ENCODE measurements around the gene TRPM4.
"Not testable (repeated sequence)": the region's sequence is repeated elsewhere in the genome, so short reads cannot be mapped to it uniquely, and the experiment has no call there.

Gene TRPM4

DNA sequence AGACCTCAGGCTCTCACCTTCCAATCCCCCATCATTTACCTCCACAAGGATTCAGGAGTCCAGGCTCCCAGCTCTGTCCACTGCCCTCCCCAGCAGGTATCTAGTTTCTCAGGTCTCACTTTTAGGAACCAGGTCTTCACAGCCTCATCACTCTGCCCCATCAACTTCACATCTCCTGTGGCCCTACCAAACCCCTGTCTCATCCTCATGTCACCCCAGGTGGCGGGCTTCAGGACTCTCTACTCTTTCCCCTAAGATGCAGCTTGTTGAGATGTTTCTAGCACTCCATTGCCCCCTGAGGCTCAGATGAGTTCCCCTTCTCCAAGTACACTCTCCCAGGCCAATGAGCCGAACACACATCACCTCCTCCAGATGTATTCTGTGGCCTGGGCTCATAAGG lies 36.7 kb upstream of the TRPM4 start:
- Histone ChIP-seq H3K27me3 (ENCODE audit: low read length) (no peaks in the 10 kb centered on the region), H3K9me3 (ENCODE audit: insufficient read depth, low read length) (no peaks in the 10 kb centered on the region), H3F3A (ENCODE audit: insufficient read depth) (0 out of 2 replicates have a peak, but pooled peaks cover 4% of the 10 kb centered on the region), H3K79me2 (ENCODE audit: insufficient read depth, low read length) (no peaks in the 10 kb centered on the region), H3K36me3 (ENCODE audit: low read length) (no peaks in the 10 kb centered on the region), H3K27ac (ENCODE audit: low read depth, low read length) (no peak overlapping the region), H3K9ac (ENCODE audit: low read length) (no peak overlapping the region), H3K9me2 (replicated peaks; ENCODE audit: insufficient read depth, low read length) (no peaks in the 10 kb centered on the region), H4K20me1 (ENCODE audit: low read depth, low read length) (no peaks in the 10 kb centered on the region), H3K4me2 (ENCODE audit: low read depth, low read length, poor library complexity, severe bottlenecking) (no peak overlapping the region), H2AFZ (ENCODE audit: low read depth, low read length, severe bottlenecking) (no peak overlapping the region), H3K4me3 (ENCODE audit: insufficient read depth, low read length, poor library complexity, severe bottlenecking) (no peak overlapping the region)
- TF ChIP-seq, protein P1, sequence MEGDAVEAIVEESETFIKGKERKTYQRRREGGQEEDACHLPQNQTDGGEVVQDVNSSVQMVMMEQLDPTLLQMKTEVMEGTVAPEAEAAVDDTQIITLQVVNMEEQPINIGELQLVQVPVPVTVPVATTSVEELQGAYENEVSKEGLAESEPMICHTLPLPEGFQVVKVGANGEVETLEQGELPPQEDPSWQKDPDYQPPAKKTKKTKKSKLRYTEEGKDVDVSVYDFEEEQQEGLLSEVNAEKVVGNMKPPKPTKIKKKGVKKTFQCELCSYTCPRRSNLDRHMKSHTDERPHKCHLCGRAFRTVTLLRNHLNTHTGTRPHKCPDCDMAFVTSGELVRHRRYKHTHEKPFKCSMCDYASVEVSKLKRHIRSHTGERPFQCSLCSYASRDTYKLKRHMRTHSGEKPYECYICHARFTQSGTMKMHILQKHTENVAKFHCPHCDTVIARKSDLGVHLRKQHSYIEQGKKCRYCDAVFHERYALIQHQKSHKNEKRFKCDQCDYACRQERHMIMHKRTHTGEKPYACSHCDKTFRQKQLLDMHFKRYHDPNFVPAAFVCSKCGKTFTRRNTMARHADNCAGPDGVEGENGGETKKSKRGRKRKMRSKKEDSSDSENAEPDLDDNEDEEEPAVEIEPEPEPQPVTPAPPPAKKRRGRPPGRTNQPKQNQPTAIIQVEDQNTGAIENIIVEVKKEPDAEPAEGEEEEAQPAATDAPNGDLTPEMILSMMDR (IDR thresholded peaks at IDR 0.05; ENCODE audit: insufficient read depth, low read length, poor library complexity, severe bottlenecking), result no peak
- TF ChIP-seq EZH2phosphoT487 (conservative IDR thresholded peaks at IDR 0.05; ENCODE audit: low read length), result no peak

- not testable (repeated sequence) for H3K79me2 ChIP-seq (ENCODE audit: insufficient read depth, low read length); H3K9ac ChIP-seq (ENCODE audit: low read length); H3K4me2 ChIP-seq (ENCODE audit: low read depth, low read length, poor library complexity, severe bottlenecking)
These were observed 35.8 kb upstream of the TRPM4 start for GRCh38 chr19:49121841-49122240.

GRCh38 chr19:49123285-49123684 lies 34.3 kb upstream of the TRPM4 start:
- H3K27ac ChIP-seq (ENCODE audit: low read depth, low read length); H3K9me2 ChIP-seq (replicated peaks; ENCODE audit: insufficient read depth, low read length); H3K79me2 ChIP-seq (ENCODE audit: insufficient read depth, low read length); H3K36me3 ChIP-seq (ENCODE audit: low read length); H3K9ac ChIP-seq (ENCODE audit: low read length); H3K27me3 ChIP-seq (ENCODE audit: low read length); H3K9me3 ChIP-seq (ENCODE audit: insufficient read depth, low read length); H3F3A ChIP-seq (ENCODE audit: insufficient read depth); H4K20me1 ChIP-seq (ENCODE audit: low read depth, low read length); H3K4me2 ChIP-seq (ENCODE audit: low read depth, low read length, poor library complexity, severe bottlenecking); H3K4me3 ChIP-seq (ENCODE audit: insufficient read depth, low read length, poor library complexity, severe bottlenecking); H2AFZ ChIP-seq (ENCODE audit: low read depth, low read length, severe bottlenecking): not testable (repeated sequence)

More at GRCh38 chr19:49121841-49122240, 35.8 kb upstream of the TRPM4 start:
- H3F3A ChIP-seq (ENCODE audit: insufficient read depth); H3K9me2 ChIP-seq (replicated peaks; ENCODE audit: insufficient read depth, low read length); H3K36me3 ChIP-seq (ENCODE audit: low read length); H2AFZ ChIP-seq (ENCODE audit: low read depth, low read length, severe bottlenecking); H3K4me3 ChIP-seq (ENCODE audit: insufficient read depth, low read length, poor library complexity, severe bottlenecking); H3K27ac ChIP-seq (ENCODE audit: low read depth, low read length); H3K9me3 ChIP-seq (ENCODE audit: insufficient read depth, low read length); H4K20me1 ChIP-seq (ENCODE audit: low read depth, low read length); H3K27me3 ChIP-seq (ENCODE audit: low read length): not testable (repeated sequence)

DNA sequence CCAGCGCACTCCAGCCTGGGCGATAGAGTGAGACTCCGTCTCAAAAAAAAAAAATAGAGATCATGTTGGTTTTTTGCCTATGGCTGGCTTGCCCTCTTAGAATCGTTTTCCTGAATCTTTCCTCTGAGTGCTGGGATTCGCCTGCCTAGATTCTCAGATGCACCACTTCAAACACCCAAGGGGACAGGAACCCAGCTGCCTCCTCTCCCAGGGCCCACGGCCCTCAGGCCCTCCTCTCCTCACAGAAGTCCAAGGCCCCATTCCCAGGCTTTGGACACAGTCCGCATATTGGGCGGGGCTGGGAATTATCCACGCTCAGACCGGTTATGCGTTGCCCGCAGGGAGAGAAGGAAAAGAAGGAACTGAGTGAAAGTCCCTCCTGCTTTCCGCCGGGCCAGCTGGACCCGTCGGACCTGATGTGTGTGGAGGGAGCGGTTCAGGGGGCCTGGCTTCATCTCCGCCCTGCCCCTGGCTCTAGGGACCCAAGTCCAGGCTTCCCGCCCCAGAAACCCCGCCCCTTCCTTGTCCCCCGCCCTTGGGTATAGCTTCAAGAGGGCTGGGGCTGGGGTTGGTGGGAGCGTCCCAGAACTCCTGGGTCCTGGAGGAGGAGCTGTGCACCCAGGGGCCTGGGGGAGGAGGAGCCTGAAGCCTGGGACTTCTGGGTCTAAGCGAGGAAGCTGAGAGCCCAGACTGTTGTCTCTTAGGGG lies 32.4 kb upstream of the TRPM4 start:
- H3K79me2 ChIP-seq (ENCODE audit: insufficient read depth, low read length), result no peaks in the 10 kb centered on the region
- H3K4me3 ChIP-seq (ENCODE audit: insufficient read depth, low read length, poor library complexity, severe bottlenecking), result no peak overlapping the region
- no peaks in the 10 kb centered on the region for H3F3A ChIP-seq (ENCODE audit: insufficient read depth)
- no peak overlapping the region for H2AFZ ChIP-seq (ENCODE audit: low read depth, low read length, severe bottlenecking)
- no peaks in the 10 kb centered on the region for H3K27me3 ChIP-seq (ENCODE audit: low read length)
- H3K4me2 ChIP-seq (ENCODE audit: low read depth, low read length, poor library complexity, severe bottlenecking), result no peak overlapping the region
- no peak overlapping the region for H3K27ac ChIP-seq (ENCODE audit: low read depth, low read length)
- H3K36me3 ChIP-seq (ENCODE audit: low read length), result no peaks in the 10 kb centered on the region
- H3K9me3 ChIP-seq (ENCODE audit: insufficient read depth, low read length), result no peaks in the 10 kb centered on the region
- no peak for TF ChIP-seq EZH2phosphoT487 (conservative IDR thresholded peaks at IDR 0.05; ENCODE audit: low read length)
- TF ChIP-seq, protein P1 (IDR thresholded peaks at IDR 0.05; ENCODE audit: insufficient read depth, low read length, poor library complexity, severe bottlenecking), result no peak
- no peaks in the 10 kb centered on the region for H3K9me2 ChIP-seq (replicated peaks; ENCODE audit: insufficient read depth, low read length)
- no peak overlapping the region for H3K9ac ChIP-seq (ENCODE audit: low read length)
- no peaks in the 10 kb centered on the region for H4K20me1 ChIP-seq (ENCODE audit: low read depth, low read length)

Measured in SU-DHL-6 (cell line).